Measurements from ENCODE around the gene MAP3K8.

Gene MAP3K8

DNA sequence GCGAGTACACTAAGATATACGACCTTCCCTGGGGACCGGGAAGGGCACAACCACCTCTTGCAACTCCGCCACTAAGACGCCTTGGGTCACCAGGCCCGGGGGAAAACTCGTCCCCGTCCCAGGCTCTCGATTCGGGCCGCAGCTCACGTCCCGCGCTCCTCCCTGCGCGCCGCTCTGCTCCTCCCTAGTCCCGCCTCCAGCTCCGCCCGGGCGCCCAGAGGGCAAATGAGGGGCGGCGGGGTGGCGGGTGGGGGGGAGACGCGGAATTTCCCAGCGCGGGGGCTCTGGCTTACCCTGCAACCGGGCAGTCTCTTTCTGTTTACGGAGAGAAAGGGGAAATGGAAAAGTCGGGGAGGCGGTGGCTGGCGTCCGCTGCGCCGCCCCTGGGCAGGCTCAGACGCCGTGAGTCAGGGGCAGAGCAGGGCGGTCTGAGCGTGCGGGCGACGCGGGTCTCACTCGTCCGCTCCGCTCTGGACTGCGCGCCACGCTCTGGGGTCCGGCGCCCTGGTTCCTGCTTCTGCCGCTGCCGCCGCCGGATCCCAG, at the start of gene MAP3K8:
Gene MAP3K8, plus strand, starts transcription at position 455 of the 543 bp plus-strand sequence. CDS start 4,755 bp downstream, outside the sequence.
- DNase-seq (ENCODE audit: low read depth in 2 of 3, low spot score in 1 of 3): peak; percentile 71 to 85 (median 74)

GRCh38 chr10:30384701-30385201, 49.2 kb upstream of the MAP3K8 start:
- no peak for DNase-seq (ENCODE audit: low read depth in 2 of 3, low spot score in 1 of 3)

GRCh38 chr10:30386801-30387588, 47.0 kb upstream of the MAP3K8 start:
- DNase-seq (ENCODE audit: low read depth in 2 of 3, low spot score in 1 of 3): no peak

DNA sequence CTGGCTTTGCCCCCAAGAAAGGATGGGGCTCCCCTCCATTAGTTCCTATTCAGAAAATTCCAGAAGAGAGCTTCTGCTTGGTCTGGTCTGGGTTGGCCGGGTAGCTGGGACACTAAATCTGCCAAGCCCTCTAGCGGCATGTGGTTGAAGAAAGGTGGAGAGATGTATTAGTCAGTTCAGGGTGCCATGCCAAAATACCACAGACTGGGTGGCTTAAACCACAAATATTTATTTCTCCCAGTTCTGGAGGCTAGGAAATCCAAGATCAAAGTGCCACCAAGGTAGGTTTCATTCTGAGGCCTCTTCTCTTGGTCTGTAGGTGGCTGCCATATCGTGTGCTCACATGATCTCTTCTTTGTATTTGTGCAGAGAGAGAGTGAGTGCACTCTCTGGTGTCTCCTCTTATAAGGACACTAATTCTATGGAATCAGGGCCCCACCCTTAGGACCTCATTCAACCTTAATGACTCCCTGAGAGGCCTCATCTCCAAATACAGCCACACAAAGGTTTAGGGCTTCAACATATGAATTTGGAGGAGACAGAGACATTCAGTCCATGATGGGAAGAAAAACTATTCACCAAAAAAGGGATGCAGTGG, 46.2 kb upstream of the MAP3K8 start:
- no peak for DNase-seq (ENCODE audit: low read depth in 2 of 3, low spot score in 1 of 3)

- no peak for DNase-seq (ENCODE audit: low read depth in 2 of 3, low spot score in 1 of 3)
These were observed 44.4 kb upstream of the MAP3K8 start for GRCh38 chr10:30389543-30389942.

DNA sequence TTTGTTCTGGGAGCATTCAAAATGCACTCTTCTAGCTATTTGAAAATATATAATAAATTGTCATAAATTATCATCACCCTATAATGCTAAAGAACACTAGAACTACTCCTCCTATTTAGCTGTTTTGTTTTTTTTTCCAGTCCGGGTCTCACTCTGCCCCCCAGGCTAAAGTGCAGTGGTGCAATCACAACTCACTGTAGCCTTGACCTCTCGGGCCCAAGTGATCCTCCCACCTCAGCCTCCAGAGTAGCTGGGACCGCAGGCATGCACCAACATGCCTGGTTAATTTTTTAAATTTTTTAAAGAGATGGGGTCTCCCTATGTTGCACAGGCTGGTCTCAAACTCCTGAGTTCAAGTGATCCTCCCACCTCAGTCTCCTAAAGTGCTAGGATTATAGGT, 43.8 kb upstream of the MAP3K8 start:
- DNase-seq (ENCODE audit: low read depth in 2 of 3, low spot score in 1 of 3): no peak

GRCh38 chr10:30391266-30391665, 42.7 kb upstream of the MAP3K8 start:
- DNase-seq (ENCODE audit: low read depth in 2 of 3, low spot score in 1 of 3): no peak

GRCh38 chr10:30392564-30392990, 41.4 kb upstream of the MAP3K8 start:
- DNase-seq (ENCODE audit: low read depth in 2 of 3, low spot score in 1 of 3): peak; percentile 63 to 74 (median 68)

DNA sequence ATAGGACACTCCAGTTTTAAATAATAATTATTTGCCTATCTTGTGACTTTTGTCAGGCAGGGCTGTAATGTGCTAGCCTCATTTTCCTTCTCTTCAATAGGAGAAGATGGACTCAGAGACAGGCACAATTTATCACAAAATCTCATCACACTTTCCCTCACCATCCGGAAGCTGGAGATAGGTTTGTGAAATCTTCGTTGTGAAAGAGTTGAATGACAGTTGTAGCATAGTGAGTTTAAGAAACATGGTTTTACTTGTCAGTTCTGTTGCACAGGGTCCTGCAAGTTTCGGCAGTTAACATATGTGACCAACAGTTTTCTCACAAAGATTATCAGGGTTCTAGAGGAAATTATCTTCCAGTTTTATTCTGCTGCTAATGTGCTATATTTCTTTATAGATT, 37.7 kb upstream of the MAP3K8 start:
- DNase-seq (ENCODE audit: low read depth in 2 of 3, low spot score in 1 of 3): no peak

DNA sequence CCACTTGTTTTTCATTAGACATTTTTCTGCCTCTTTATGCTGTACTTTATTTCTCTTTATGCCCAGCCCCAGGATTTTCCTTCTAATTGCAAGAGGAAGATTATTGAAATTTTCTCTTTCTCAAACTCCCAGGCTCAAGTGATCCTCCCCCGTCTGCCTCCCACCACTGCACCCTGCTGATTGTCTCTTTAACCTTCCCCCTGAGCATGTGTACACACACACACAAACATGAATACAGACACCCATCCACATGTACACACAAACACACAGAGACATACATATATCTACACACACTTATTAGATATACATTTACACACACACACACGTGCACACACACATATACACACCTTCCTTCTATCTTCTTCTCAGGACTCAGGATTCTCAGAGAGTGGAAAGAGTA, 37.3 kb upstream of the MAP3K8 start:
- DNase-seq (ENCODE audit: low read depth in 2 of 3, low spot score in 1 of 3): no peak

GRCh38 chr10:30398193-30398592, 35.8 kb upstream of the MAP3K8 start:
- DNase-seq (ENCODE audit: low read depth in 2 of 3, low spot score in 1 of 3): no peak

DNA sequence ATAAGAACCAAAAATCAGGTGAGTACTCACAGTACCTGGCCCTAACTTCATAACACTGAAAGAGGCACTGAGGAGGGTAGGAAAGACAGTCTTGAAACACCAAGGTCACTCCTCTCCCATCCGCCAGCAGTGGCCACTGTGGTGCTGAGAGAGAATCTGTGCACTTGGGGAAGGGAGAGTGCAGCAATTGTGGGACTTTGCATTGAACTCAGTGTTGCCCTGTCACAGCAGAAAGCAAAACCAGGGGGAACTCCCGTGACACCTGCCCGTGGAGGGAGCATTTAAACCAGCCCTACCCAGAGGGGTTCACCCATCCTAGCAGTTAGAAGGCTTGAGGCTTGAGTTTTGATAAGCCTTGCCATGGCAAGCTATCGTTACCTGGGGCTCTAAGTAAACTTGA, 35.2 kb upstream of the MAP3K8 start:
- no peak for DNase-seq (ENCODE audit: low read depth in 2 of 3, low spot score in 1 of 3)

DNA sequence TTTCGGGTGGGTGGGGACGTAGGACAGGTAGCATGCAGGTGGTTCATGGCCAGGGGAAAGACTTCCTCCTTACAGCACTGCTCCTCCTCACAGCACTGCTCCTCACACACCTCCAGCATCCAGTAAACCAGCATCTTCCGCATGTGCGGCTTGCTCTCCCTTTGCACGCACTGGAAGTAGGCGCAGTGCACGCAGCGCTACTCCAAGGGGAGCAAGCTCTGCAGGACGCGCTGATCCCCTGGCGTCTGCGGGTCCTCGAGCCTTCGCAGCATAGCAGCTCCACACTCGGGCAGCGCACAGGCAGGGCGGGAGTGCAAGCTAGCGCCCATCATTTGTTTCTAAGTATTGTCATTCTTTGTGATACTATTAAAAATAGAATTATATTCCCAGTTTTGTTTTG, 30.5 kb upstream of the MAP3K8 start:
- no peak for DNase-seq (ENCODE audit: low read depth in 2 of 3, low spot score in 1 of 3)

DNA sequence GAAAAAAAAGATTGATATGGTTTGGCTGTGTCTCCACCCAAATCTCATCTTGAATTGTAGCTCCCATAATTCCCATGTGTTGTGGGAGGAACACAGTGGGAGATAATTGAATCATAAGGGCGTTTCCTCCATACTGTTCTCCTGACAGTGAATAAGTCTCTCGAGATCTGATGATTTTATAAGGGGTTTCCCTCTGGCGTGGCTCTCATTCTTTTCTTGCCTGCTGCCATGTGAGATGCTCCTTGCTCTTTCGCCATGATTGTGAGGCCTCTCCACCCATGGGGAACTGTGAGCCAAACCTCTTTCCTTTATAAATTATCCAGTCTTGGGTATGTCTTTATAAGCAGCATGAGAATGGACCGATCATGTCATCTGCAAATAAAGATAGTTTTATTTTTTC, 29.4 kb upstream of the MAP3K8 start:
- no peak for DNase-seq (ENCODE audit: low read depth in 2 of 3, low spot score in 1 of 3)

GRCh38 chr10:30411263-30411662, 22.7 kb upstream of the MAP3K8 start:
- no peak for DNase-seq (ENCODE audit: low read depth in 2 of 3, low spot score in 1 of 3)

DNA sequence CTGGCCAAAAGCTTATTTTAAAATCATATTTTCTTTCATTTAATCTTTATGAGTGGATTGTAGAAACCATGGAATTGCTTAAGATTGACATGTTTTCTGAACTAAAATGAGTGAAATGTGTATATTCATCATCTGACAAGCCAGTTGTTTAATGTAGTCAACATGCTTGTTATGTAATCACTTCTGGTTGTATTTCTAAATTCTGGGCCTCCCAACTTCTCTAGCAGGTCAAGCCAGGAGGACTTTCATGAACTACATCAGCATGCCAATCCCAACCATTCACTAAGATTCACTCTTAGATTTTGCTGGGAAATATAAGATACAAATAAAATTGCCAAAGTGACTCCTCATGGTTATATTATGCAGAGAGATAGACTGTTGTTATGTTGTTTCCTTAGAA, 21.1 kb upstream of the MAP3K8 start:
- DNase-seq (ENCODE audit: low read depth in 2 of 3, low spot score in 1 of 3): no peak

DNA sequence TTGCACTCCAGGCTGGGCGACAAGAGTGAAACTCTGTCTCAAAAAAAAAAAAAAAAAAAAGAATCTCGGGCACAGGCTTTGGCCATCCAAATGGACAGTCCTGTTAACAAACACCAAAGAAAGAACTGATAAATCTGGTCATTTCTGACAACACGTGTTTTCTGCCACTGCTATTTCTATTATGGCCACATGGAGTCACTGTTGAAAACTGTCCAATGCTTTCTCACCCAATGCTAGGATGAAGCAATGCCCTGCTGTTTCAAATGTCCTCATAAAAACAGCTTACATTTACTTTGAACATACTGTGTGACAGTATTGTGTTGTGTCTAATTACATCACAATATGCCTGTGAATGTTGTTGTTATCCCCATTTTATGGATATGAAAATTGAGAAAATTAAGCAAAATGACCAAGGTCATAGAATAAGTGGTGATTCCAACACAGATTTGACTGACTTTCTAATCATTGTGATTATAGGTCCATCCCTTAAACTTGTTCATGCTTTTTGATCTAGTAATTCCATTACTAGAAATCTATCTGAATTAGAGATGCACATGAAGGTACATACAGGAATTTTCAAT, 19.9 kb upstream of the MAP3K8 start:
- no peak for DNase-seq (ENCODE audit: low read depth in 2 of 3, low spot score in 1 of 3)

- no peak for DNase-seq (ENCODE audit: low read depth in 2 of 3, low spot score in 1 of 3)
These were observed 18.4 kb upstream of the MAP3K8 start for GRCh38 chr10:30415593-30415992.

GRCh38 chr10:30417301-30417700, 16.7 kb upstream of the MAP3K8 start:
- DNase-seq (ENCODE audit: low read depth in 2 of 3, low spot score in 1 of 3): no peak

DNA sequence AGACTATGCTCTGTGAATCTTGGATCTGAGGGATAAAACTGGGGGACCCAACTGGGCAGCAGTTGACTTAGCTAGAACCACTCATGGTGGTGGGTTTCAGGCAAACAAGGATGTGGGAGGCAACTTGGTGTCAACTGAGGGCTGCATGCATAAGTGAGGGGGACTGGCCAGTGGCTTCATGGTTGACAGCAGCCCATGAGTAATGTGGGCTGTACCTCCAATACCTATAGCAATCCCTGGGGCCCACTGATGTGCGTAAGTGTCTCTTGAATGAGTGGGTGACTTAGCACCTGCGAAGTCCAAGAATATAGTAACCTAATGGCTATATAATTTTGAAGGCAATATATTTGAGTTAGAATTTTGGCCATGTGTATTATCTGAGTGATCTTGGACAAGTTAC, 13.7 kb upstream of the MAP3K8 start:
- no peak for DNase-seq (ENCODE audit: low read depth in 2 of 3, low spot score in 1 of 3)

- DNase-seq (ENCODE audit: low read depth in 2 of 3, low spot score in 1 of 3): no peak
These were observed 13.2 kb upstream of the MAP3K8 start for GRCh38 chr10:30420766-30421165.

DNA sequence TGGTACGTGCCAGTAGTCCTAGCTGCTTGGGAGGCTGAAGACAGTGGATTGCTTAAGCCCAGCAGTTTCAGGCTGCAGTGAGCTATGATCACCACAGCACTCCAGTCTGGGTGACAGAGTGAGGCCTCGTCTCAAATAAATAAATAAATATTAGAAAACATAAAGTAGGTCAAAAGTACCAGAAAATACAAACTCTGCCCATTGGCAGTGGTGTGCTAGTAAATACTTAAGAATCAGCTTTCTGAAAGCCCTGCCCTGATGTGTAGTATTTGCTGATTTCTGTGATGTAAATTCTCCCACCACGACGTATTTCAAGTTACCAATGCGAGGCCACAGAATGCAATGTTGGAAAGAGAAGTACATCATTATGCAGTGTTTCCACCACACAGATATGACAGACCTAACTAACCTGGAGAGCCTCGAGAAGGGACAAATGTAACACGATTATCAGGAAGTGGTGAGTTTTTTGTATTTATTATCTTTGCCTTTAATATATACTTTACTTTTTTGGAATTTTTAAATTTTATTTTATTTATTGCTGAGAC, 11.8 kb upstream of the MAP3K8 start:
- no peak for DNase-seq (ENCODE audit: low read depth in 2 of 3, low spot score in 1 of 3)

All from stimulated activated CD4-positive, alpha-beta T cell treated with anti-CD3 and anti-CD28 coated beads, Interleukin-12 subunit alpha, Interleukin-12 subunit beta, amount 100 ng/mL, for 48 hours (primary cell).